NCI-H748 (cell line): ENCODE measurements around the gene TMEM37.
"Not testable (repeated sequence)": the region's sequence is repeated elsewhere in the genome, so short reads cannot be mapped to it uniquely, and the experiment has no call there.

Experiments used
- DNase-seq: peaks from one replicate; lab custom pipeline; 2025; ENCODE audit not compliant: unreplicated experiment; lab: John Stamatoyannopoulos, UW

Gene TMEM37, protein sequence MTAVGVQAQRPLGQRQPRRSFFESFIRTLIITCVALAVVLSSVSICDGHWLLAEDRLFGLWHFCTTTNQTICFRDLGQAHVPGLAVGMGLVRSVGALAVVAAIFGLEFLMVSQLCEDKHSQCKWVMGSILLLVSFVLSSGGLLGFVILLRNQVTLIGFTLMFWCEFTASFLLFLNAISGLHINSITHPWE

DNA sequence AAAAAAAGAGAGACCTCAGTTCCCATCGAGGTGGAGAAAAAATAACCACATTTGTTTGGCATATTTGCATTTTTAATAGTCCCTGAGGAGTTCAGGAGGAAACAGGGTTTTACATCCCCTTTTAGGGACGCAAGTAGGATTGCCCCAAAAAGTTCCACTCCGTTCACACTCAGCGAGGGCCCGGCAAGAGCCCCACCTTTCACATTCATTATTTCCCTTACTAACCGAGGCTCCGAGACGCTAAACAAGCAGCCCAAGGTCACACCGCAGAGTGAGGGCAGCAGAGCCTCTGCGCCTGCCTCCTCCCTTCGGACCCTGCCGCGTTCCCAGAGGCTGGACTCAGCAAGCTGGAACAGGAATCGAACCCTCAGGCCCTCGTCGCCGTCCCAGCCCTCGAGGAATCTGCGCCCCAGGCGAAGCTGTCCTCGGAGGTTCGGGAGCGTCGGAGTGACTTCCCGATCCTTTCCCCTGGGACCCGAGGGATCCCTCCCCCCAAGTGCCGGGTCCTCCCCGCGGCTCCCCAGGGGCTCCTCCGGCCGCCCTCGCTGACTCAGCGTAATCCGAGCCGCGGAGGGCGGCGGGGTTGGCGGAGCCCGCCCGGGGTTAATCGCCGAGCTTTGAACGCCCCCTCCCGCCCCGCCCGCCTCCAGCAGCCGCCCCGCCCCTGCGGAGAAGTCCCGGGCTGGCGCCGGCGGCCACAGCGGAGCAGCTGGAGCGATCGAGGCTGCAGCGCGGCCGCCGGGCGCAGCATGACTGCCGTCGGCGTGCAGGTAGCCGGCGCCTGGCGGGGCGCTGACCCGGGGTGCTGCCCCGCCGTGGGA, at the start of gene TMEM37:
TMEM37 (plus strand) TSS at position 700 of the 821 bp plus-strand sequence; CDS start at position 750, 50 bp downstream.
- peak; percentile 65 for DNase-seq

DNA sequence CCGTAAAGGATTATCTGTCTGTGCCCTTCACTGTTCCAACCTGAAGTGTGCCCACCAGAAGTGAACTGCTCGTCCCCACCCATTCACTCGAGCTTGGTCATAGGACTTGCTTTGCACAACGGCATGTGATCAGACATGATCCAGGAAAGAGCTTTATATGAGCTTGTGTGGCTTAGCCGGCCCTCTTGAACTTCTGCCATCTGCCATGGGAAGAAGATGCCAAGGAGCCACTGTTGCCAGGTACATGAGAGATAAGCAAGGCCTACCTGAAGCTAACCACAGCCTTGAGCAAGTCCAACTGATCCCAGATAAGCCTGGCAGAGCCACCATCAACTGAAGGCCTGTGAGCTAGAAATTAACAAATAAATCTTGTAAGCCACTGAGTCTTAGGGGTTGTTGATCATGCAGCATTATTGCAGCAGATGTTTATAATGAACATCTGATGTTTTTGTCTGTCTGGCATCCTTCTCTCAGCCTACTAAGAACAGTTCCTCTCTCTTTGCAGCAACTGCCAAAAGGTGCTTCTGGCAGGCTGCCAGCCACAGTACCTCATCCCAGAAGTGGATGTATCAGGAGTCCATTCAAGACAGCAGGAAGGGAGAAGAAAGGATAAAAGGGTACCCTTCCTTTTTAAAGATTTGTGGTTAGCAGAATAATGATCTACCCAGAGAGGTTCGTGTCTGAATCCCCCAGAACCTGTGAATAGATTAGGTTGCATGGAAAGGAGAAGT, 48.1 kb upstream of the TMEM37 start:
- DNase-seq = no peak

DNA sequence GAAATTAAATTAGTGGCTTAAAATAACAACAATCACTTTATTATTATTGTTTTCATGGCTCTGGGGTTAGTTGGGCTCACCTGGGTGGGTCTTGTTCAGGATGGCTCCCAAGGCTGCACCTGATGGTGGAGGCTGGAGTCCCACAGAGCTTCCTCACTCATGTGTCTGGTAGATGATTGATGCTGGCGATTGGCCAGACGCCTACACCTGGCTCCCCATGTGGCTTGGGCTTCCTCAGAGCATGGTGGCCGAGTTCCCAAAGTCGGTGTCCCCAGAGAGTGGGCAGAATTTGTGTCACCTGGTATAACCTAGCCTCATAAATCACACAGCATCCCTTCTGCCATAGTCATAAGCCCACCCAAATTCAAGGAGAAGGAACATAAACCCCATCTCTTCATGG, 46.7 kb upstream of the TMEM37 start:
- DNase-seq = no peak

DNA sequence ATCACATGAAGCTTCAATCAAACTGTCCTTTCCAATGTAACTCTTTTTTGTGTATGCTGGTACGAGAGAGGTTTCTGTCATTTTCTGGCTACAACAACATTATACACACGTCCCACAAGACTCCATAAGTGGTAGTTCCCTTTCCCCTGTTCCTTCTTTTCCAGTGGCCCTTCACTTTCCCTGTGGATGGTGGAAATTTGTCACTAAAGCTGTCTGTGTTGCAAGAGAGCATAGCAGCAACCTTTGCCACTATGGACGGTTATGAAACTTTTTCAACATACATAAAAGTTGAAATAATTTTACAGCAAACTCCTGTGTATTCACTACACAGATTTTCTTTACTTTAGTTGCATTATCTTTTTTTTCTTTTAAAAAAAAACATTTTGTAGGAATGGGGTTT, 46.2 kb upstream of the TMEM37 start:
- no peak for DNase-seq

DNA sequence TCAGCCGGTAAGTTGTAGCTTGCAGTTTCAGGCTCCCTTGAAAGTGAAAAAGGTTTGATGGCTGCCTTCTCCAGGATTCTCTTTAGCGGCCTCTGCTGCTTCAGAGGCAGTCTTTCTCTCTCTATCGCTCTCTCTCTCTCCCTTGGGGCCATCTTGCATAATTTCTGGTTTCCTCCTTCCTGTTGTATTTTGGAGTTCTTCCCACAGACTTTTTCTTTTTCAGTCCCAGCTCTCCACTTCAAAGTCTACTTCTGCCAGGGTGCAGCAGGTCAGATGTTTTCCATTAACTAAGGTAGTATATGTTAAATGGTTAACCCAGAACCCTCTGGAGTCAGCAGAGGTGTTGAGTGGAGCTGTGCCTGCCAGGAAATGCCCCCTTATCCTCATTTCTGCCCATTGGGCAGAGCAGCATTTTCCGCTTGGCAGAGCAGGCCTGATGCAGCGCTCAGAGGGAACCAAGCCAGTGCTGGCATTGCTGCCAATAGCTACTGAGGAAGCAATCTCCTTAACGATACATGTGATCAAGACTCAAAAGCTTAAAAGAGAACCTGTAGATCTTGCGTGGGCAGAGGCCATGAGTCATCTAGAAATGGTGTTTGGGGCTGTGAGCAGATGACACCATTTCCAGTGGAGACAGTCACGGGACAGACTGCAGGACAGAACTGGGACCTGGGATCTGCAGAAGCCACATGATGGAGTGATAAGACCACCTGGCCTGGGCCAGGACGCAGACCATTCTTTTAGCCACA, 44.1 kb upstream of the TMEM37 start:
- DNase-seq = no peak

DNA sequence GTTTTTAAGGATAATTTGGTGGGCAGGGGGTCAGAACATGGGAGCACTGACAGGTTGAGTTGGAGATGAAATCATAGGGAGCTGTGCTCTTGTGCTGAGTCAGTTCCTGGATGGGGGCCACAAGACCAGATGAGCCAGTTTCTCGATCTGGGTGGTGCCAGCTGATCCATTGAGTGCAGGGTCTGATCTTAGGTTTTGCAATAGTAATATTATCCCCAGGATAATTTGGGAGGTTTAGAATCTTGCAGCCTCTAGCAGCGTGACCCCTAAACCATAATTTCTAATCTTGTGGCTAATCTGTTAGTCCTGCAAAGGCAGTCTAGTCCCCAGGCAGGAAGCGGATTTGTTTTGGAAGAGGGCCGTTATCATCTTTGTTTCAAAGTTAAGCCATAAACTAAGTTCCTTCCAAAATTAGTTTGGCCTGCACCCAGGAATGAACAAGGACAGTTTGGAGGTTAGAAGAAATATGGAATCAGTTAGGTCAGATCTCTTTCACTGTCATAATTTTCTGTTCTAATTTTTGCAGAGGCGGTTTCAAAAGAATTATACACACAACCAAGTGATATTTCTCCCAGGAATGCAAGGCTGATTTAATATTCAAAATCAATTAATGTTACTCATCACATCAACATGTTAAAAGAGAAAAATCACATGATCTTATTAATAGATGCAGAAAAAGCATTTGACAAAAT, 41.9 kb upstream of the TMEM37 start:
- DNase-seq = no peak

DNA sequence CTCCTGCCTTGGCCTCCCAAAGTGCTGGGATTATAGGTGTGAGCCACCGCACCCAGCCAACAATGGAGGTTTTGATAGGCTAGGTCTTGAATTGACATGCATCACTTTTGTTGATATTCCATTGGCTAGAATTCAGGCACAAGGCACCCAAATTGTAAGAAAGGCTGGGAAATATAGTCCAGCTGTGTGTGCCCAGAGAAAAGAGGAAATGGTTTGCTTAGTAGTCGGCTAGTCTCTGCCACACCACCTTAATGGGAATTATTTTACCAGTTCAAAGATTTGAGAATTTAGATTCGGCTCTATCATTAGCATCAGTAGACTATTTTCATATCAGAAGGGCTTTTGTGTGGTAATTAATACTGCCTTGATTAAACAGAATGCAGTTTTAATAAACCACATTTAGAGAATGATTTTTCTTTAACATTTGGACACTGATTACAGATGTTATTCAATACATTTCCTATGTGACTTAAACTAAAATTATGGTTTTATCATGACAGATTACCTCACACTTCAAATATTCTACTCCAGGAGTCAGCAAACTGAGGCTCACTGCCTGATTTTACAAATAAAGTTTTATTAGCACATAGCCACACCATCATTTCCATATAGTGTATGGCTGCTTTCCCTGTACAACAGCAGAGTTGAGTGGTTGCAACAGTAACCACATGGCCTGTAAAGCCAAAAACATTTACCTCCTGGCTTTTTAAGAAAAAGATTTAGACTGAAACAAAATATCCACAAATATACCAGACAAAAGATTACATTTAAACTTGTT, 37.5 kb upstream of the TMEM37 start:
- no peak for DNase-seq

DNA sequence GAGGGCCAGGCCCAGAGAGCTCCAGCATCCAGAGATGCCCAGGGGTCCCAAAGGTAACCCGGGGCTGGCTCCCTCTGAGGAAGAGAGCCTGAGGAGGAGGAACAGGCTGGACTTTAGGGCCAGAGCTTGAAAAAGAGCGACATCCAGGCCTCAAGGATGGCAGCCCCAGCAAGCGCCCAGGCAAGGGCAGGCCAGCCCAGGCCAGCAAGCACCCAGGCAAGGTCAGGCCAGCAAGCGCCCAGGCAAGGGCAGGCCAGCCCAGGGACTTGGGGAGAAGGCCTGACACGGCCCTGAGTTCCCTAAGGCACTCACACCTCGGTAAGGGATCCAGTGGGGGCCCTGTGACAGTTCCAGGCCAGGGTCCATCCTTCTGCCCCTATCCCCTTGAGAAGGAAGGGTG, 34.5 kb upstream of the TMEM37 start:
- DNase-seq = no peak

DNA sequence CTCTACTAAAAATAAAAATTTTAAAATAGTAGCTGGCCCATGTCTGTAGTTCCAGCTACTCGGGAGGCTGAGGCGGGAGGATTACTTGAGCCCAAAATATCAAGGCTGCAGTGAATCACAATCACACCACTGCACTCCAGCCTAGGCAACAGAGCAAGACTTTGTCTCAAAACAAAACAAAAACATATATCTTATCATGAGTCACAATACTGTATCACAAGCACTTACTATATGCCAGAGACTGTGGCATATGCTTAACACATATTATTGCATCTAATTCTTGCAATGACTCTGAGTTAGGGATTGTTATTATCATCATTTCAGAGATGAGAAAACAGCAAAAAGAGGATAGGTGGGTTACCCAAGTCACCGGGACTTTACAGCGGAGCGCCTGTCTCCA, 29.5 kb upstream of the TMEM37 start:
- no peak for DNase-seq

DNA sequence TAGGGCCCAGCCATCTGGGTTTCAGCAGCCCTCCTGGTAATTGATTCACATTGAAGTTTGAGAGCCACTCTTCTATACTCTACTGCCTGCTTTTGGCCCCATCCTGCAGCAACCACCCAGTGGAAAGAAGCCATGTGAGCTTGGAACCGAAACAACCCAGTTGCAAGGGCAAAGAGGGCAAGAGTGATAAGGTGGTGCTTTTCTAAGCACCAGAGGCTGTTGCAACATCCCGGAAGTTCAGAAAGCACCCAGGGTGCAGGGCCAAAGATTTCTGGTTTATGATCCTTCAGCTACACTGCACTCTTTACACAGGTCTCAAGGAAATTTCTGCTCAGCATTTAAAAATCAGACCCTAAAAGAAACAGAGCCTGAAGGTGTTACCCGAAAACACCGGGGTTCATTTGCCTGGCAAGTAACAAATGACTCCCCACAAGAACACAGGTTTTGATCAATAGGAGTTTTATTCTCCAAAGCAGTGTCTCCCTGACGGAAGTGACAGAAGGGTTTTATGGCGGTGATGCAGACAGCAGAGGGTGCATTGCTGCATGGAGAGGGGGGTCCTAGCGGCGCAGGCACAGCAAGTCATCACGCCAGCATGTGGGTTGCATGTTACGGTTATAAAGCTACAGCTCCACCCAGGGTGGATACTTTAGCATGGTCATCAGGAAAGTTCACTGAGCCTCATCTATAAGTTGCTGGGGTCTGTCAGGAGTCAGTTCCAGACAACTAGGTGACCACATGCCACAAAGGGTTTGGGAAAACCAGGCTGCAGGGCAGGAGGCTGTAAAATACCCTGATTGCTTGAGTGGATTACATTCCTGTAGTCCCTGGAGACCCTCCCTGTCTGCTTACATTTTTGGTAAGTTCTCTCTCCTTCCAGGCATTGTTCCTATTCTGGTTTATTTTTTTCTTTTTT, 28.8 kb upstream of the TMEM37 start:
- DNase-seq = no peak

DNA sequence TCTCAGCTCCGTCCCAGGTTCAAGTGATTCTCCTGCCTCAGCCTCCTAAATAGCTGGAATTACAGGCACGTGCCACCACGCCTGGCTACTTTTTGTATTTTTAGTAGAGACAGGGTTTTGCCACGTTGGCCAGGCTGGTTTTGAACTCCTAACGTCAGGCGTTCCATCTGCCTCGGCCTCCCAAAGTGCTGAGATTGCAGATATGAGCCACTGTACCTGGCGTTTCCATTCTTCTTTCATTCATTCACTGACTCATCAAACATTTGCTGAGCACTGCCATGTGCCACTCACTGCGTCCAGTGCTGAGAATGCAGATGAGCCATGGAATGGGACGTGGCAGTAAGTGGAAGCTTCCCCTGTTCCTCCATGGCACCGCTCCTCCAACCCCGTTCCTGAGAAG, 28.0 kb upstream of the TMEM37 start:
- DNase-seq = not testable (repeated sequence)

DNA sequence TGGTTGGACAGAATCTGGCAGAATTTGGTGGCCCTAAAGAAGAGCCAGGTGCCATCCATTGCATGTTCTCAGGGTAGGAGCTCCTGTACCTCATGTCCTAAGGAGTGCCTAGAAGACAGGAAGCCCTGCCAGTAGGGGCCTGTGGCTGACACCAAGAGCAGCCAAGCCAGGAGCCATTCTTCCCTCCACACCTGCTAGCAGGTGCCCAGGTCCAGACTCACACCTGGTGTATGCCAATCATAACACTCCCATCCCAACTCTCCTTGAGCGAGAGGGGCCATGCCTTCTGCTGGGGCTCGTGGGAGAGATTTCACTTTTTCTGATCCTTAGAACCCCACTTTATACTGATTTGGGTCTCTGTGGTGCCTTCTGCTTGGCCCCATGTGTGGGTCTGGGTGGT, 26.5 kb upstream of the TMEM37 start:
- DNase-seq = no peak

DNA sequence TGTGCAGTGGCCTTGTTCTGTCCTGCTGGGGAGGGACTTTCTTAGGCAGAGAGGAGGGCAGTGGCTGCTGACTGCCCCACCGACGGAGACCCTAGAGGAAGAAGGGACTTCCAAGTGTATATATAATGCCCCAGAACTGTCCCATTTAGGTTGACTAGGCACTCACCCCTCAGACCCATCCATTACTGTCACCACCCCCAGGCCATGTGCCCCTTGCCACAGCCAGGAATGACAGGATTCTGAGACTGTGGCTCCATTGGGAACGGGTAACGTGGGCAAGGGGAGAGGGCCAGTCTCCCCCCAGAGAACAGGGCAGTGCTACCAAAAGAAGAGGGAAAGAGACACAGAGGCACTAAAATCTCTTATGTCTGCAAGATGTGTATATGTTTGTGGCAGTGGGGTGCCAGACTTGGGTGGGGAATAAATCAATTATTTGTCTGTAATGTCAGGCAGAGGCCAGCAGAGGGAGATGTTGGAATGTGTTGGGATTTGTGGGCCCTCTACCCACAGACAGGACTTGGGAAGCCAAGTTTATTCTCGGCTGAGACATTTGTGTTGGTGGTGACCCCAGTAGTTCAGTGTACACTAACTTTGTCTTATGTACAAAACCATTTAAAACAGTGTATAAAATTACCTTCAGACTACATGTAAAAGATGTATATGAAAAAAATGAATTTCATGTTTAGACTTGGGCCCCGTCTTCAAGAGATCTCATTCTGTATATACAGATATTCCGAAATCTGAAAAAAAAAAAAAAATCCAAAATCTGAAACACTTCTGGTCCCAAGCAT, 24.0 kb upstream of the TMEM37 start:
- DNase-seq = peak; percentile 25

DNA sequence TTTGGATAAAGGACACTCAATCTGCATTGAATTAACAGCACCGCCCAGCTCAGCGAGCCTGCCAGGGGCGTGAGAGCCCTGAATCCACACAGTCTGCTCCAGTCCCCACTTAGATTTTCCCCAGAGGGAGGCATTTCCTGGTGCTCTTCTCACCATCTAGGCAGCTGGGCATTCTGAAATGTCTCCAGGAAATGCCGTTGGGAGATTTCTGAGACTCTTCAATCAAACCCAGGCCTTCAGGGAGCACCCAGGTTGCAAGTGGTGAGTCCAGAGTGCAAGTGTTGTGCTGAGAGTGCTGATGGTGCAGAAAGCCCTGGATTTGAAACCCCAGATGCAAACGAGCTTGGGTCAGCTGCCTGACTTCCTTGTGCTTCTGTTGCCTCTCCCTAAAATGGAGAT, 23.4 kb upstream of the TMEM37 start:
- DNase-seq = no peak

DNA sequence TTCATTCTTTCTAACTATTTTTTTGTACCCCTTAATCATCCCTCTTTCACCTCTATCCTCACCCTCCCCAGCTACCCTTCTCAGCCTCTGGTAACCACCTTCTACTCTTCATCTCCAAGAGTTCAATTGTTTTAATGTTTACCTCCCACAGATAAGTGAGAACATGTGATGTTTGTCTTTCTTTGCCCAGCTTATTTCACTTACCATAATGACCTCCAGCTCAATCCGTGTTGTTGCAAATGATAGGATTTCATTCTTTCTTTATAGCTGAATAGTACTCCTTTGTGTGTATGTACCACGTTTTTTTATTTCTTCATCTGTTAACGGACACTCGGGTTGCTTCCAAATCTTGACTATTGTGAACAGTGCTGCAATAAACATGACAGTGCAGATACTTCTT, 22.1 kb upstream of the TMEM37 start:
- DNase-seq = peak; percentile 27

DNA sequence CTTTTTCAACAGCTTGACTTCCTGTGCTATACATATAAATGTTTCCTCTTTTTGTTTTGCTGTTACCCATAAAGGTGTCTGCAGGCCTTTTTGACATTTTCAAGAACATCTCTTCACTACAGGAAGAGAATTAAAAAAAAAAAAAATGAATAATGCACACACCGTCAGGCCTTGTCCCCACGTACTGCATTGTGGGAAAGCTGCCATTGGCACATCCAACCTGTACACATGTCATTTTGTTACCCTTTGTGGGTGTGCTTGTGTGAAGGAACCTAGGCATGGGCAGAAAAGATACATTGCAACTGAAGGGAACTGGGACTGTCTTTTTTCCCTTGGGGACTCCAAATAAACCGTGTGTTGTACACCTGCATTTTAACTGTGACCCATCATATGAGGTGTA, 16.8 kb upstream of the TMEM37 start:
- DNase-seq = no peak

DNA sequence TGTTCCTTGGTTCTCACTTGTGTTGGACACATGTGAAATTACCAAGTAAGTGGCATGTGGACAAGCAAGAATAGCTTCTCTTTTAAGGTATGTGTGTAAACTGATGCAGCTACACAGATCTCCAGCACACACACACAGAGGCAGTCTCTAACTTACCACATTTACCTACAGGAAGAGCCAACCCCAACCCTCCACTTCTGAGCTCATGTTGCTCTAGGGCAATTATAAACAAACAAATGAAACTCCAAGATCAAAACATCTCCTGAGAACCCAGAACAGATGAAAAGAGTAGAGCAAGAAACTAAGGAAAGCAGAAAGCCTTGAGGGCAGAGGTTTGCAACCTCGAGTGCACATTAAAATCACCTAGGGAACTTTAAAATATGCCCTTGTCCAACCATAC, 16.0 kb upstream of the TMEM37 start:
- DNase-seq = no peak

DNA sequence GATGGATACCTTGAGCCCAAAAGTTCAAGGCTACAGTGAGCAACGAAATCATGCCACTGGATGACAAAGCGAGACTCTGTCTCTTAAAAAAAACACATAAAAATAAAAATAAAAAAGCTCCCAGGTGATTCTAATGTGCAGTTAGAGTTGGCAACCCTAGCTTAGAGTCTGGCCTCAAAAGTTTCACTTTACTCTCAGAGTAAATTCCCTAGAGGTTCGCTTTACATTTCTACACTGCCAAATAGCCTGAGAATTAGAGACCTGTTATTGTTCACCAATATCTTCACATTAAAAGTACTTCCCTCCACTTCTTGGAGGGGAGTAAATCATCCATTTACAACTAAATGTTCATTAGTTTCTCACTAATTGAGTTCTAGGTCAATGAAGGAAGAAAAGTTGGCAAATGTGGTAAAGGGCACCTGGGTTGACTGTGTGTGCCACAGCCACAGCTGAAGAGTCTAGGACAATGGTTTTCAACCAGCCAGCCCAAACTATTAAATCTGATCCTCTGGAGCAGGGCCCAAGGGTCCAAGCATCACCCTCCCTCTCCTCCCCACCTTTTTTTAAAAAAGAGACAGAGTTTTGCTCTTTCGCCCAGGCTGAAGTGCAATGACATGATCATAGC, 15.2 kb upstream of the TMEM37 start:
- no peak for DNase-seq
